Pons (tissue), 1 donor: ENCODE results near the gene GEMIN2.
"Not testable (repeated sequence)": the region's sequence is repeated elsewhere in the genome, so short reads cannot be mapped to it uniquely, and the experiment has no call there.

ENCODE experiments used
- DNase-seq: peaks from one replicate; pipeline ENCODE4 v3.0.0-alpha.2; 2016; ENCODE audit warnings: low spot score

GEMIN2 gene

GRCh38 chr14:39113685-39114072 is 444 bp upstream of the GEMIN2 start:
- no peak for DNase-seq

GRCh38 chr14:39122330-39123138 is 8.4 kb downstream of the GEMIN2 start:
- no peak for DNase-seq

- DNase-seq, result not testable (repeated sequence)
Measured at GRCh38 chr14:39137835-39138234, 23.7 kb downstream of the GEMIN2 start.

GRCh38 chr14:39138440-39138839 is 24.3 kb downstream of the GEMIN2 start:
- no peak for DNase-seq

GRCh38 chr14:39140170-39140569 is 26.0 kb downstream of the GEMIN2 start:
- DNase-seq, result no peak

GRCh38 chr14:39141623-39142022 is 27.5 kb downstream of the GEMIN2 start:
- DNase-seq, result not testable (repeated sequence)

- DNase-seq, result not testable (repeated sequence)
Measured at GRCh38 chr14:39143226-39143625, 29.1 kb downstream of the GEMIN2 start.

GRCh38 chr14:39145266-39145966 is 31.3 kb downstream of the GEMIN2 start:
- no peak for DNase-seq

GRCh38 chr14:39154594-39155189 is 40.6 kb downstream of the GEMIN2 start:
- DNase-seq, result no peak

GRCh38 chr14:39157491-39157890 is 43.4 kb downstream of the GEMIN2 start:
- DNase-seq, result no peak

- DNase-seq, result no peak
Measured at GRCh38 chr14:39158222-39158858, 44.2 kb downstream of the GEMIN2 start.

- no peak for DNase-seq
Measured at GRCh38 chr14:39160494-39160893, 46.4 kb downstream of the GEMIN2 start.

GRCh38 chr14:39167797-39168320 is 53.7 kb downstream of the GEMIN2 start:
- not testable (repeated sequence) for DNase-seq

- DNase-seq, result no peak
Measured at GRCh38 chr14:39168591-39168990, 54.5 kb downstream of the GEMIN2 start.

GRCh38 chr14:39169541-39169900 is 55.4 kb downstream of the GEMIN2 start:
- DNase-seq, result peak; percentile 24

GRCh38 chr14:39173198-39173597 is 59.1 kb downstream of the GEMIN2 start:
- DNase-seq, result no peak

- DNase-seq, result peak; percentile 99
Measured at GRCh38 chr14:39174560-39175444, 60.7 kb downstream of the GEMIN2 start, which contains the start of gene PNN. TSS of gene PNN (plus strand) at chr14:39175254. CDS start at chr14:39175280, 26 bp downstream.

GRCh38 chr14:39175445-39176262 is 61.5 kb downstream of the GEMIN2 start:
- peak; percentile 19 for DNase-seq

- no peak for DNase-seq
Measured at GRCh38 chr14:39176263-39177167, 62.4 kb downstream of the GEMIN2 start.
